GM12891 (cell line): ENCODE measurements around the gene WBP1L.

ENCODE experiments used
- POLR2A ChIP-seq: IDR thresholded peaks from 2 replicates; pipeline ENCODE4 v1.6.1; 2011; ENCODE audit warnings: low read depth, low read length, control low read depth
- POLR2AphosphoS5 ChIP-seq: IDR thresholded peaks from 2 replicates; pipeline ENCODE4 v1.6.1; 2011; ENCODE audit warnings: low read depth, low read length, control low read depth

DNA sequence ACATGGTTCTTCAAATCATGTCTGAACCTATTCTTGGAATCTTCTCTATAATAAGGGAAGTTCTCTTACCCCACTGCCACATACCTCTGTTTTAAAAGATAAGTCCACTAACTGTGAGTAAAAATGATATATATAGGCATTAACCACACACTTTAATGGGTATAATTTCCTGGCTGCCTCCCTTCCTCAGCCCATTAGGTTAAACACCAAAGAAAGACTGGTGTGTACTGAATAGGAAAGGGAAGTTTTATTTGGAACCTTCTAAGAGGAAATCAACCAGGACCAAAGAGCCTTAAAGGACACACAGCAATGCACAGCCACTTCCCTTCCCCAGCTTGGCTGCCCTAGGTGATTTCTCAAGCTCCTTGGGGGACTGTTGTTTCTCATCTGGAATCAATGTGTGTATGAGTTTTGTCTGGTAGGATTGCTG lies 5.0 kb upstream of the WBP1L start:
- TF ChIP-seq POLR2AphosphoS5 (no peak), POLR2A (no peak)
